Islet precursor cell (in vitro differentiated cells): ENCODE data around the gene C2orf72.
"Not testable (repeated sequence)": the region's sequence is repeated elsewhere in the genome, so short reads cannot be mapped to it uniquely, and the experiment has no call there.

Experiments used
- DNase-seq: peaks from one replicate; pipeline ENCODE4 v3.0.0-alpha.2; 2018

C2orf72 gene

DNA sequence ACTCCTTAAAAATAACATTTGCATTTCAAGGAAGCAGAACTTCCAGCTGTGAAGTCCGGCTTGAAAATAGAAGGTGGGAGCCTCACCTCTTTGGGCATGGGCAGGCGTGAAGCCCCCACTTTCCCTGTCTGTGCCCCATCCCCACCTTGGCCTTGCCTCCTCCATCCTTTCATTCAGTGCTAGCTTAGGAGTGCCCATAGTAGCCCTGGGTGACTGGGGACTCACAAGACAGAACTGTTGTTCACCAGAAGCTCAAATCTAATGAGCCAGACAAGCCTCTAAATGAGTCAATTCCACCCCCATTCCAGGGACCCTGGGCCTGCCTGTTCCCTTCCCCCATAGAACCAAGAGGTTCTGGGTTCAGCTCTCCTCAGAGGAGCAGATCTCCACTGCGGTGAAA is 21.4 kb upstream of the C2orf72 start:
- no peak for DNase-seq

DNA sequence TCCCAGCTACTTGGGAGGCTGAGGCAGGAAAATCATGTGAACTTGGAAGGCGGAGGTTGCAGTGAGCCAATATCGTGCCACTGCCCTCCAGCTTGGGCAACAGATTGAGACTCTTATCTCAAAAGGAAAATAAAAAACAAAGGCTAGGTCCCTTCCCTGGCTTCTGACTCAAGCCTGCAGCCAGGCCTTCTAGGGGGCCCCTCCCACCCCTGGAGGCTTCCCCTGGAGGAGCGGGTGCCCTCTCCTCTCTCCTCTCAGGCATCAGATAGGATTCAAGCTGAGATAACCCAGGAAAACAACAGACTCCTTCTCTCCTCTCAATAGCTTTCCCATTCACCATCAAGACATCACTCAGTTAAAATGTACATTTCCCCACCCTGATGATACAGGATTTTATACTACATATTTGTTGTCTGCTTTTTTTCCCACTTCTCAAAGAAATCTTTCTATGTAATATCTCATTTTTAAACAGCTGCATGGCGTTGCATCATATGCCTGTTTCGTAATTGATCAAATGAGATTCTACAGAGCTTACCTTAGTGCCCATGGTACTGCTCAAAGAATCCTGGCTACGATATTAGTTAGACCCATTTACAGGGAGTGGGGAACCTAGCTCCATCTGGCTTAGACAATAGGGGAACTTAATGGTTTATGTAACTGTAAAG is 20.6 kb upstream of the C2orf72 start:
- DNase-seq, result no peak

DNA sequence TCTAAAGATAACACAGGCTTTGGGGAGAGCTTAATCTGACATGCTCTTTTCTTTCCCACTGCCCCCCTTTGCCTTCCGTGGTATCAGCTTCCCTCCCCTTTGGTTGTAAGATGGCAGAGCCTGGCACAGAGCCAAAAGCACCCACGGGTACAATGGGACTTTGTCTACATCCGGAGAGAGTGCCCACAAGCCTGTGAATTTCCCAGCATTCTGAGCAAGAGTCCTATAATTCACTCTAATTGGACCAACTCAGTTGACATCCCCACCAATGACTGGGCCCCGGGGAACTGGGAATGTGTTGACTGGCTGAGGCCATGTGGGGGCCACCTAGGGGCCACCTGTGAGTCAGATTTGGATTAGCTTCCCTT is 20.1 kb upstream of the C2orf72 start:
- no peak for DNase-seq

DNA sequence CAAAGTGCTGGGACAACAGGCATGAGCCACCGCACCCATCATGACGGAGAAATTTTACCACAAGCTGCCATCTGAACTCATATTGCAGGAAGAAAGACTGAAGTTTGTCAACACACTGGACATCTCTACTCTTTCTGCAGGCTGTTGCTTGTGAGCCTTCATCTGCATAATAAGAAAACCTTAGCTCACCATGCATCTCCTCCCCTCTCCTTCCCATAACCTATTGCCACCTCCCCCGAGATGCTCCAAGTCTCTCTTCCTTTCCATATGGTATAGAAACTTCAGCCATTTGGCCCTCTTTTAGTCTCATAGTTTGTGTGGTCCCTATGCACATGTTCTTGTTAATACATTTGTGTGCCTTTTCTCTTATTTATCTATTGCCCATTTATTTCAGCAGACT is 19.1 kb upstream of the C2orf72 start:
- no peak for DNase-seq

DNA sequence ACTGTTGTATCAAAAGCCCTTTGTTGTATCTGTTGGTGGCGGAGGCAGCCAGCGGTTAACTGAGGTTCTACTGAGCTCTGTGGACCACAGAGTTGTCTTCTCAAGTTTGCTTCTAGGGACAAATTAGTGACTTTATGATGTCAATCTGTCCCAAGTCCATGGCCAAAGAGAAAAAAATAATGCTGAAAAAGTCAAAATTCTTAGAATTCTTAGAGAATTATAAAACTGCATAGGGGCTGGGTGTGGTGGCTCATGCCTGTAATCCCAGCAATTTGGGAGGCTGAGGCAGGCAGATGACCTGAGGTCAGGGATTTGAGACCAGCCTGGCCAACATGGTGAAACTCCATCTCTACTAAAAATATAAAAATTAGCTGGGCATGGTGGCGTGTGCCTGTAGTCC is 12.3 kb upstream of the C2orf72 start:
- DNase-seq, result not testable (repeated sequence)

DNA sequence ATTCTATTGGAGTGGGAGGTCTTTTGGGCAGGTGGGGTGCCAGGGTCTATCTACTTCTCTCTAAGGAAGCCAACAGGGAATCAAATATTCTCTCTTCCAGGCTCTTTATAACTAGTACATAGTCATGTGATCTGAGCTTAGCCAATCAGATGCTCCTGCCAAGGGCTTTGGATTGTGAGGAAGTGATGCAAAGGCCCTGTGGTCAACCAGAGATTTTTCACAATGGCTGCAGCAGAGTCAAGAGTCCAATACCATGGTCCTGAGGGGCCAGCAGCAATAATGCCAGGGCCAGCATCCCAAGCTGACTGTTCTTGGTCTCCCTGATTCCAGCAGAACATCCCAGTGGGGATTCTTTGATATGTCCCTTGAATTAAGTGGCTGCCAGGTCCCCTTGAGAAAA is 8.4 kb upstream of the C2orf72 start:
- DNase-seq, result no peak

DNA sequence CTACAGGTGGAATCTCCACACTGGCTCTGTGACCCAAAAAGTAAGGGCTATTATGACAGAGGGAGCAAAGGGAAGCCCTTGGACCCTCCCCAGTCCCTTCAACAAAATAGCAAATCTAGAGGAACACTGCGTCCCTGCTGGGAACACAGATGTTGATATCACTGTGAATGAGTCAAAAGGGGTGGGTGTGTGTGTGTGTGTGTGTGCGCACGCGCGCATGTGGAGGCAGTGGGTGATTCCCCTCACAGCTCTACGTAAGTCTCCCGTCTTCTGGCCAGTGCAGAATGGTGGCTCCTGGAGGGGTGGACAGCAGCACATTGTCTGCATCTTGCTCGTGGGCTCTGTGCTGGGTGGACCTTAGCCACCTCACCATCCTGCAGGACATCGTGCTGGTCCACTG is 7.8 kb upstream of the C2orf72 start:
- no peak for DNase-seq

DNA sequence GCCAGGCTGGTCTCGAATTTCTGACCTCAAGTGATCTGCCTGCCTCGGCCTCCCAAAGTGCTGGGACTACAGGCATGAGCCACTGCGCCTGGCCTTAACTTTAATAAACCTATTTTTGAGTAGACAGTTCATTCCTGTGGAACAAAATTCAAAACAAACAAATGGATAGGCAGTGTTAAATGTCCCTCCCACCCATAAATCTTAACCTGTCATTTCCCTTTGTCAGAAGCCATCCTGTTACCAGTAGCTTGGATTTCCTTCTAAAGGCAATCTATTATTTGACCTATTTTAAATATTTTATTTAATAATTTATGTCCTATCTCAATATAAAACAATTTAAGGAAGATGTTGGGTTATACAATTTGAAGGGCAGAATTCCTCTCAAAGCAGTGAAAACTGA is 6.6 kb upstream of the C2orf72 start:
- no peak for DNase-seq

DNA sequence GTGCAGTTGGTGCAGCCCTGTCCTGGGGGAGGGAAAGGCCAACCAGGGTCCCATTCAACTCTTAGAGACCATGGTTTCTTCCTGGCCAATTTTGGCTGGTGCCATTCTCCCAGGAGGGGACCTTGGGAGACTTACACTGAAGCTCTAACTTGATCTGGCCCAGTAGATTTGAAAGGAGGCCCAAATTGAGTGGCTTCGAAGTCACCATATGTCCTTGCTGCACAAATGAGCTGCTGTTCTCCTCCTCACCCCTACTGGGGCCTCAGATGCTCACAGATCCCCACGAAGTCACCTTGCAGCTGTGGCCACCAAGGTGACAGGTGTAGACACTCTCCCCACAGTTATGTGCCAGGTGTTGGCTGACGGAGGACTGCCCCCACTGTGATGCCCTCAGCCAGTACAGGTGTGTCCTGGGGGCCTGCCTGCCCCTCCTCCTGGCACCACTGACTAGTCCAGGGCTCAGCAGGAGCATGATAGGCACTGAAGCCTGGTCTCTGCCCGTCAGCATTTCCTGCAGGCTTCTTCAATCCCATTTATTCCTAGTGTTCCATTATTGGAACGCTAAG is 4.7 kb upstream of the C2orf72 start:
- DNase-seq, result no peak

DNA sequence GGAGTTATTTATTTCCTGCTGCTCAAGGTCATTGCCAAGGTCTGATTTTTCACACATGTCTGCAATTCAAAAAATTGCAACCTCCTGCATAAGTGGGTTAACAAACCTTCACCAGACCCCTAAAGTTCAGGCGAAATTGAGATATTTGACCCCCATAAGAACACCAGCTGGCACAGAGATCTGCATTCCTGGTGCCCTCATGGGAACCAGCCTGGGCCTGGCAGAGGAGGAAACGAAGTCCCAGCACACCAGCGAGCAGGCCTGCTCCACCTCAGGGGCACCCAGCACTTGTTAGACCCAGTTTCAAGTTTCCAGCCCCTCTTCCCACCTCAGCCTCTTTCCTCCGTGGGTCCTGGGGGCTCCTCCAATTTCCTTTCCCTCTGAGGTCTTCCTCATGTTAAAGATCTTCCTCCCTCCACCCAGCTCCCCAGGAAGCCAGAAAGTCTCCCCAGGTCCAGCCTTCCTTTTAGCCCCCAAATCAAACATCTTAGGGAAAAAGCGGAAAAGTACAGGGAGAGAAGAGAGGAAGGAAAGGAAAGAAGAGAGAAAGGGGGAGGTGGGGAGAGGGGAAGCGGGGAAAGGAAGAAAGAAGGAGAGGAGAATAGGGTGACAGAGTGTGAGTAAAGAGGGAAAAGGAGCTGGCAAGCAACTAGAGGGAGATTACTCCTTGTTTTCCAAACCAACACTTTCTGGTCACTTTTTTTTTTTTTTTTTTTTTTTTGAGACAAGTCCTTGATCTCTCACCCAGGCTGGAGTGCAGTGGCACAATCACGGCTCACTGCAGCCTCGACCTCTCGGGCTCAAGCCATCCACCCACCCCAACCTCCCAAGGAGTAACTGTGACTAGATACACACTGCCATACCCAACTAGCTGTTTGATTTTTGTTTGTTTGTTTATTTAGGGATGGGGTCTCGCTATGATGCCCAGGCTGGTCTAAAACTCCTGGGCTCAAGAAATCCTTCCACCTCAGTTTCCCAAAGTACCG is 3.9 kb upstream of the C2orf72 start:
- no peak for DNase-seq

DNA sequence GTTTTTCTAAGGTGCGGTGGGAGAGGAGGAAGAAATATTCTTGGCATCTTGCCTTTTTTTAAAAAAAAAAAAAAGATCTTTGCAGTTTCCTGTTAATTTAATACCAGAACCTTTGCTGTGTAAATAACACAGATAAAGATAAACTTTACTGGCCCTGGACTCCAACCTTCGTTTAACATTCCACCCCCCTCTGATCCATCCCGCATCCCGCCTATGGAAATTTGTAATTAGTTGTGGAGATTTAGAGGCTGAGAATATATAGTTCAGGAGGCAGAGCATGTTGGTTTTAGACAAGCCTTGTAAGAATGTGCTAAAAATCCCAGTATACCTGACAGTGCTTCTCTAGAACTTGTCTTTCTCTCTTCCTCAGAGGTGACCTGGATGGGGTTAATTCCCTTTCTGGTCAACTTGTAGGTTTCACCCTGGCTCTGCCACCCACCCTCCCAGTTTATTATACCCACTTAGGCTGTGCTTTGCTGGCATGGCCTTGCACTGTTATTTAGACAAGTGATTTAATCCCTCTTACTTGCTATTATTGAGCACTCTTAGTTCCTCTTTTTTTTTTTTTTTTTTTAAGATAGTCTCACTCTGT is 2.9 kb upstream of the C2orf72 start:
- DNase-seq, result no peak

DNA sequence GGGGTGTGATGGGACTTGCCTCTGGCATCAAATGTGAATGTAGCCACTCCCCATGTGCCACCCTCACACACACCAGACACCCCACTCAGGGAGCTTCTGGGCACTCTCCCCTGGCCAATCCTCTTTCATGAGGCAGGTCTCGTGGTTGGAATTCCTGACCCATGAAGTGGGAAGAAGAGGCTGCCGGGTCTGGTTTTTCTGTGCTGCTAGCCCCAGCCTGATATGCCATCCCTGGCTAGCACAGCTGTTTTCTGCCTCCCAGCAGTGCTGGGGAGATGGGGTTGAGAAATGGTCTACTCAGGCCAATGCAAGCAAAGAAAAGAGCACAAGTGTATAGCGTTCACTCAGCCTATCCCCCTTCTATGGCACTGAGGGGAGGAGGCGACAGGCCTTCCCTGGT is 1.2 kb upstream of the C2orf72 start:
- peak; percentile 80 for DNase-seq

DNA sequence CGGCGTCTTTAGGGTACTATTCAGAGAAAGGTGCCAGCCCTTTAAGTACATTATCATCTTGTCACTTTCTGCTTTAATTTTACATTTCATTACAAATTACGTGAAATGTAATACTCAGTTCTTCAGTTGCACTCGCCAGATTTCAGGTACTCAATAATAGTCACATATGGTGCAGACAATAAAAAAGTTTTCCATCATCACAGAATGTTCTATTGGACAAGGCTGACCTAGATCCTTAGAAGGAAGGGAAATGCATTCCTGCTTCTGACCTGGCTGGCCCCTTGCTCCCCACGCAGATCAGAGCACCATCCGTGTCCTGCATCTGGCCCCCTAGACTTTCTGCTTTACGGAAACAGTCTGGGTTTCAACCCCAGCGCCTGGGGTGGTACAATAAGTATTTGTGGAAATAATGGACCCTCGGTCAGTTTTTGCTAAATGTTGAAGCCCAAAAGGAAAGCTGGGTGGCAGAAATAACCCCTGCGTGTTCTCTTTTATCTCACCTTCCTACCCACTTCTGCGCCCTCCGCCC is 681 bp upstream of the C2orf72 start:
- no peak for DNase-seq

DNA sequence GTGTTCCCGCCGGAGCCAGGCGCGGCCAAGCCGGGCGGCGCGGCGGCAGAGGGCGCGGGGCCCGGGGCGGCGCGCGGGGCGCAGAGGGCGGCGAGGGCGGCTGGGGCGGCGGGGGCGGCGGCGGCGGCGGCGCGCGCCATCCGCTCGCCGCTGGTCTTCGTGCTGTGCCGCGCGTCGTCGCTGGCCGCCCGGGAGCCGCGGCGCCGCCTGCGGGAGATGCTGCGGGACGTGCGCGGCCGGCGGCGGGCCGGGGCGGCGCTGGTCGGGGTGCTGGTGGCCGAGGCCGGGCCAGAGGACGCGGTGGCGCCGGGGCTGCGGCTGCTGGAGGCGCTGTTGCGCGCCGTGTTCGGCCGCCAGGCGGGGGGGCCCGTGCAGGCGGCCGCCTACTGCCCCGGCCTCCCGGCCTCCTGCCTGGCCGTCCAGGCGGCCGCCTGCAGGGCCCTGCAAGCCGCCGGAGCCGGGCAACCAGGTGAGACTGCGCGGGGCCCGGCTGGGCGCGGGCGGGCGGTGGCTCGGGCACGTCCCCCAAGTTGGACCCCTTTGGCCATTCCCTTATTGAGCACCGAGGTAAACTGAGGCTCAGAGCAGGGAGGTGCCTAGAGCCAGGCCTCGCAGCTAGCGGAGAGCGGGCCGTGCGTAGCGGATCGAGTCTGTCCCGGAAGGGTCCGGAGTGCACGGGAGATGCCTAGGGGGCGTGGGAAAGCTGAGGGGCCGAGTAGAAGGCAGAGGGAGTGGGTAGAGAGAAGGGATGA is 584 bp downstream of the C2orf72 start:
- peak; percentile 68 for DNase-seq

DNA sequence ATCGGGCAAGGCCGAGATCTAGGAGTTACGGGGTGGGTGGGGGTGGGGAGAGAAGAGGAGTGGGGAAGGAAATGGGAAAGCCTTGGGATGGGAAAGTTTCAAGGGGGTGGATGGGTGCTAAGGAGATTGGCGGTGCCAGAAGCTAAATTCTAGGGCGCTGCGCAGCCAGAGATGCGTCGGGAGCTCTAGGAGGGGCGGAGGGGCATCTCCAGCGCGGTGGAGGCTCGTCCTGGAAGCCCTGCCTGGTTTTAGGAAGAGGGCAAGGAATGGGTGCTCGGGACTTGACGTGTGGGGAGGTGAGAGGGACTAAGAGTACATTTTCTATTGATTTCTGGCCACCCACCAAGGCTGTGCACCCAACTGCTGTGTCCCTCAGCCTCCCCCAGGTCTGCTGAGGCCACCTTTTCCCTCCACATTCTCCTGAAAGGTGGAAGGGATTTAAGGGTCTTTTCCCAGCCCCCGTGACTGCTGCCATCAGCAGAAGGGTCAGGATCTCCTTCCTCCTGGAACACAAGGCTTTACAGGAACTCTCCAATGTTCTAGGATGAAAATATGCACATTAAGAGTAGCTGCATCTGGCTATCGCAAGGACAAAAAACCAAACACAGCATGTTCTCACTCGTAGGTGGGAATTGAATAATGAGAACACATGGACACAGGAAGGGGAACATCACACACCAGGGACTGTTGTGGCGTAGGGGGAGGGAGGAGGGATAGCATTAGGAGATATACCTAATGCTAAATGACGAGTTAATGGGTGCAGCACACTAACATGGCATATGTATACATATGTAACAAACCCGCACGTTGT is 1.4 kb downstream of the C2orf72 start:
- no peak for DNase-seq

DNA sequence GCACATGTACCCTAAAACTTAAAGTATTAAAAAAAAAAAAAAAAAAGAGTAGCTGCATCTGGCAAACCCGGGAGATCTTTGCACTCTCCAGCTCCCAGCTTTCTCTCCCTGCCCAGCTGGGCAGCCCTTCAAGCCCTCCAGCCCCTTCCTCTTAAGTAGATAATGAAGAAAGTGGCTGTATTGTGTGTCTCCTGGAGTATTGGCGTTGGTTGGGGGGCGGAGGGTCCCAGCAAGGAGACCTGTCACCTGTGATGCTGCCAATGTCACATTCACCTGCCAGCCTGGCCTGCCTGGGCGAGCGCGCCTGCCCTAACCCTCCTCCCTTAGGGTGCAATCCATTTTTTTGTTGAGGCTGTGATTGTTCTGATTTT is 2.0 kb downstream of the C2orf72 start:
- no peak for DNase-seq

DNA sequence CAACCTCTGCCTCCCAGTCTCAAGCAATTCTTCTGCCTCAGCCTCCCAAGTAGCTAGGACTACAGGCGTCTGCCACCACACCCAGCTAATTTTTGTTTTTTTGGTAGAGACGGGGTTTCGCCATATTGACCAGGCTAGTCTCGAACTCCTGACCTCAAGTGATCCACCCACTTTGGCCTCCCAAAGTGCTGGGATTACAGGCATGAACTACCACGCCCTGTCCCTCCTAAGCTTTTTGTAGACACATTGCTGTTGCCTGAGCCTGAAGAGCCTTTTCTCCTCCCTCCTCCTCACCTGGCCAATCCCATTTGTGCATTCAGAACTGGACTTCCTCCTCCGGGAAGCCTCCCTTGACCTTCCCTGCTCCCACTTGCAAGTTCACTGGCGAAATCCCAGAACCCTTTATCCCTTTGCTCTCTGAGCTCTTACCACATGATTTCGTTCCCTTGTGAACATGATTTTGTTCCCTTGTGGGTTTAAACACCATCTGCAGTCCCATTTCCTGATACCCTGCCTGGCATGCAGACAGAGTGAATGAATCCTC is 2.6 kb downstream of the C2orf72 start:
- DNase-seq, result no peak

DNA sequence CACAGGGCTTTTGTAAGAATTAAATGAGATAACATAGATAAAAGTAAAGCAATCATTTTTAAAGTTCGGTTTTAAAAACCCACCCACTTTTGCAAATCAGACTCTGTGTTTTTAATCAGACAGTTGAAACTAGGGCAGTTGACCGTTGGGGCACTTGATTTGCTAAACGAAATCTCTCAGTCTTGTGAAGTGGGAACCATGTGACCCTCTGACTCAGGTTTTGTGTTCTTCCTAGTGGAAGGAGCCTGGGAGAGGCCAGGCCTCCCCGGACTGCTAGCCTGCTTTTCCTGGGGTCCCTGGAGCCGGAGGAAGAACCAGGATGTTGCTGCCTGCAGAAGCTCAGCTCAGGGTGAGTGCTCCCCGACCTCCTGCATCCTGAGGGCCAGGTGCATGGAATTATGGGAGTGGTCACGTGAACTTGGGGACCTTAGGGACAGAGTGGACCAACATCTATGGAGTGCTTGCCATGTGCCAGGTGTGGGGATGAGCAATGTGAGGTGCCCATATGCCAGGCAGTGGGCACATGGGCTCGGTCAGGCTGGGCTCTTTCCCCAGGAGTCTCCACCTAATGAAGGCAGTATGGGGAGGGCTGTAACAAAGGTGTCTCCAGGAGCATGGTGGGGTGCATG is 3.9 kb downstream of the C2orf72 start:
- no peak for DNase-seq

DNA sequence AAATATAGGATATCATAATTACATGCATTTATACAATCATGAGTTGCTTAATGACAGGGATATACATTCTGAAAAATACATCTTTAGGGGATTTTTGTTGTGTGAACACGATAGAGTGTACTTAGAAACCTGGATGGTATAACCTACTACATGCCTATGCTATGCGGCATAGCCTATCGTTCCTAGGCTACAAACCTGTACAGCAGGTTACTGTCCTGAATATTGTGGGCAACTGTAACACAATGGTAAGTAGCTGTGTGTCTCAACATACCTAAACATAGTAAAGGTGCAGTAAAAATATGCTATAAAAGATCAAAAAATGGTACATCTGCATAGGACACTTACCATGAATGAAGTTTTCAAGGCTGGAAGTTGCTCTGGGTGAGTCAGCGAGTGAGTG is 6.5 kb downstream of the C2orf72 start:
- no peak for DNase-seq

DNA sequence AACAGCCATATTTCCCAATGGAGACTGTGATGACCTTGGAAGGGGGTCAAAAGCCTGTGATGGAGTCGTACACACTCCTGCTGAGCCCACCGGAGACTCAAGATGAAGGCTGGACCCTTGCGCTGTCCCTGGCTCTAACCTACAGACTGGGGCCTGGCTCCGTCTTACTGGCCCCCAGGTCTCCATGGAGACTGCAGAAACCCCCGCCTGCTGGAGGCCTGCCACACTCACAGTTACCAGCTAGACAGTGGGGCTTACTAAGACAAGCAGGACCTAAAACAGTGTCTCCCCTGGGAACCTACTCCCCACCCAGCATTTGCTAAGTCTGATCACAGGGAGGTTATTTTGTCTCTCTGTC is 9.6 kb downstream of the C2orf72 start:
- no peak for DNase-seq

DNA sequence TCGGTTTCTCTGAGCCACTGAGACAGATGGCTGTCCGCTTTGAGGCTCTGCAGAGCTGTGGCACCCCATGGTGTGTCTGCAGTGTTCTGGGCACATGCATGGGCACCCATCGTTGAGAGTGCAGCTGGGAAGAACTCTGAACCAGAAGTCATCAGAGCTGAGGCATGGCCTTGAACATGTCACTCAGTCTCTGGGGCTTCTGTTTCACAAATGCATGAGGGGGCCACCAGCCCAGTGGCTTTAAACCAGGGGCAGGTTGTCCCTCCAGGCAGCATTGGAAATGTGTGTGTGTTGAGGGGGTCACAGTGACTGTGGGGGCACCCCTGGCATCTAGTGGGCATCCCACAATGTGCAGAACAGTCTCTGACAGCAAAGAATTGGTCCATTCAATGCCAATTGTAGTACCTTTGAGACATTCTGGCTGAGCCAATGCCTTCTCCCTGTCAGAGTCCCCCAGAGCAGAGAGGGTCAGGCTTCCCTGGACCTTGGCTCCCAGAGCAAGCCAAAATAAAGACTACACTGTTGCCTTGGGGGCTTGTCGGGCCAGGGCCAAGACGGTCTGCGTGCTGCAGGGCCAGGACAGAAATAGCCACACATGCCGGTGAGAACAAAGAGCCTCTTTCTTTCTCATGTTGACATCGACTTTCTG is 10.1 kb downstream of the C2orf72 start:
- peak; percentile 73 for DNase-seq
